Loucy (cell line): ENCODE results near the gene FBXL15.

Experiments used
- H2AFZ ChIP-seq: fragments of 200-600 bp; sonication (generic); 2 replicates; pipeline ENCODE4 v1.6.0; 2016; ENCODE audit warnings: antibody characterized with exemption, mild to moderate bottlenecking, low read length, moderate library complexity
- H3F3A ChIP-seq: fragments of 200-600 bp; 2 replicates; pipeline ENCODE4 v1.6.0; 2016; ENCODE audit warnings: antibody characterized with exemption, low read depth, mild to moderate bottlenecking
- H3K27me3 ChIP-seq: fragments of 200-600 bp; sonication (generic); 2 replicates; pipeline ENCODE4 v1.6.1; 2014; ENCODE audit warnings: low read length, mild to moderate bottlenecking; ENCODE audit not compliant: insufficient read depth, poor library complexity, severe bottlenecking
- H3K36me3 ChIP-seq: fragments of 200-600 bp; sonication (generic); 2 replicates; pipeline ENCODE4 v1.6.1; 2016; ENCODE audit warnings: low read length; ENCODE audit not compliant: insufficient read depth
- H3K4me1 ChIP-seq: fragments of 200-600 bp; sonication (generic); 2 replicates; pipeline ENCODE4 v1.5.1; 2014; ENCODE audit warnings: low read length, mild to moderate bottlenecking; ENCODE audit not compliant: insufficient read depth, poor library complexity, severe bottlenecking
- H3K4me2 ChIP-seq: fragments of 200-600 bp; sonication (generic); 2 replicates; pipeline ENCODE4 v1.6.0; 2014; ENCODE audit warnings: antibody characterized with exemption, low read length, low read depth, mild to moderate bottlenecking; ENCODE audit not compliant: poor library complexity, severe bottlenecking
- H3K4me3 ChIP-seq: fragments of 200-600 bp; sonication (generic); 2 replicates; pipeline ENCODE4 v1.5.1; 2014; ENCODE audit warnings: low read length, mild to moderate bottlenecking, mixed read lengths; ENCODE audit not compliant: poor library complexity, severe bottlenecking
- H3K79me2 ChIP-seq: fragments of 200-600 bp; sonication (generic); 2 replicates; pipeline ENCODE4 v1.6.1; 2014; ENCODE audit warnings: low read length; ENCODE audit not compliant: insufficient read depth
- H3K9ac ChIP-seq: fragments of 200-600 bp; sonication (generic); 2 replicates; pipeline ENCODE4 v1.6.0; 2014; ENCODE audit warnings: mild to moderate bottlenecking, low read depth, low read length, moderate library complexity; ENCODE audit not compliant: poor library complexity, severe bottlenecking
- H3K9me2 ChIP-seq: fragments of 200-600 bp; sonication (generic); replicated peaks from 2 replicates; pipeline ENCODE4 v1.6.1; 2016; ENCODE audit warnings: low read depth, low read length, mixed read lengths
- H3K9me3 ChIP-seq: fragments of 200-600 bp; sonication (generic); 2 replicates; pipeline ENCODE4 v1.6.1; 2014; ENCODE audit warnings: mild to moderate bottlenecking, antibody characterized with exemption, low read length, low read depth; ENCODE audit not compliant: insufficient read depth
- H4K20me1 ChIP-seq: fragments of 200-600 bp; sonication (generic); 2 replicates; pipeline ENCODE4 v1.6.0; 2014; ENCODE audit warnings: antibody characterized with exemption, low read length, mild to moderate bottlenecking; ENCODE audit not compliant: insufficient read depth, poor library complexity, severe bottlenecking
- EZH2phosphoT487 ChIP-seq: fragments of 200-600 bp; IDR thresholded peaks from 2 replicates; pipeline ENCODE4 v1.6.1; 2018; ENCODE audit warnings: antibody characterized with exemption, mild to moderate bottlenecking, moderate library complexity, borderline replicate concordance
- TF ChIP-seq, protein P1 (sequence below): fragments of 200-600 bp; sonication (generic); conservative IDR thresholded peaks from 2 replicates; pipeline ENCODE4 v1.5.1; 2014; ENCODE audit warnings: mild to moderate bottlenecking, antibody characterized with exemption, low read length

The FBXL15 gene

DNA sequence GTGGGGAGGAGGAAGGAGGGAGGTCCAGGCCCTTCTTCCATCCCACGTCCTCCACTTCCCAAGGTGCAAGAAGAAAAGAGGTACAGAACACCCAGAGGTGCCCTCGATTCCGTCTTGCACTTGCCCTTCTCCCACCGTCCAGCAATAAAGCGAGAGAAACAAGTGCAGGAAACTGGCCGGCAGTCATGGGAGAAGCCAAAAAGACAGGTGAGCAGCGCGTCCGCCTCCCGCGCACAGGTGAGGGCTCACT is 29.4 kb downstream of the FBXL15 start:
- Histone ChIP-seq H4K20me1 (peaks cover 12% of the 10 kb centered on the region), H3K9me3 (no peaks in the 10 kb centered on the region), H3K36me3 (no peaks in the 10 kb centered on the region; the same call in 1 of the 2 replicates), H3K9ac (peak overlapping the region; percentile 98), H3K4me1 (peaks cover 24% of the 10 kb centered on the region), H3K9me2 (no peaks in the 10 kb centered on the region), H3K4me2 (peak overlapping the region; percentile 78), H3K27me3 (no peaks in the 10 kb centered on the region), H3K79me2 (peaks cover 32% of the 10 kb centered on the region), H3F3A (no peaks in the 10 kb centered on the region), H3K4me3 (peak overlapping the region; percentile 89), H2AFZ (peak overlapping the region; percentile 82)
- no peak for TF ChIP-seq EZH2phosphoT487
- TF ChIP-seq, protein P1, sequence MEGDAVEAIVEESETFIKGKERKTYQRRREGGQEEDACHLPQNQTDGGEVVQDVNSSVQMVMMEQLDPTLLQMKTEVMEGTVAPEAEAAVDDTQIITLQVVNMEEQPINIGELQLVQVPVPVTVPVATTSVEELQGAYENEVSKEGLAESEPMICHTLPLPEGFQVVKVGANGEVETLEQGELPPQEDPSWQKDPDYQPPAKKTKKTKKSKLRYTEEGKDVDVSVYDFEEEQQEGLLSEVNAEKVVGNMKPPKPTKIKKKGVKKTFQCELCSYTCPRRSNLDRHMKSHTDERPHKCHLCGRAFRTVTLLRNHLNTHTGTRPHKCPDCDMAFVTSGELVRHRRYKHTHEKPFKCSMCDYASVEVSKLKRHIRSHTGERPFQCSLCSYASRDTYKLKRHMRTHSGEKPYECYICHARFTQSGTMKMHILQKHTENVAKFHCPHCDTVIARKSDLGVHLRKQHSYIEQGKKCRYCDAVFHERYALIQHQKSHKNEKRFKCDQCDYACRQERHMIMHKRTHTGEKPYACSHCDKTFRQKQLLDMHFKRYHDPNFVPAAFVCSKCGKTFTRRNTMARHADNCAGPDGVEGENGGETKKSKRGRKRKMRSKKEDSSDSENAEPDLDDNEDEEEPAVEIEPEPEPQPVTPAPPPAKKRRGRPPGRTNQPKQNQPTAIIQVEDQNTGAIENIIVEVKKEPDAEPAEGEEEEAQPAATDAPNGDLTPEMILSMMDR = no peak

DNA sequence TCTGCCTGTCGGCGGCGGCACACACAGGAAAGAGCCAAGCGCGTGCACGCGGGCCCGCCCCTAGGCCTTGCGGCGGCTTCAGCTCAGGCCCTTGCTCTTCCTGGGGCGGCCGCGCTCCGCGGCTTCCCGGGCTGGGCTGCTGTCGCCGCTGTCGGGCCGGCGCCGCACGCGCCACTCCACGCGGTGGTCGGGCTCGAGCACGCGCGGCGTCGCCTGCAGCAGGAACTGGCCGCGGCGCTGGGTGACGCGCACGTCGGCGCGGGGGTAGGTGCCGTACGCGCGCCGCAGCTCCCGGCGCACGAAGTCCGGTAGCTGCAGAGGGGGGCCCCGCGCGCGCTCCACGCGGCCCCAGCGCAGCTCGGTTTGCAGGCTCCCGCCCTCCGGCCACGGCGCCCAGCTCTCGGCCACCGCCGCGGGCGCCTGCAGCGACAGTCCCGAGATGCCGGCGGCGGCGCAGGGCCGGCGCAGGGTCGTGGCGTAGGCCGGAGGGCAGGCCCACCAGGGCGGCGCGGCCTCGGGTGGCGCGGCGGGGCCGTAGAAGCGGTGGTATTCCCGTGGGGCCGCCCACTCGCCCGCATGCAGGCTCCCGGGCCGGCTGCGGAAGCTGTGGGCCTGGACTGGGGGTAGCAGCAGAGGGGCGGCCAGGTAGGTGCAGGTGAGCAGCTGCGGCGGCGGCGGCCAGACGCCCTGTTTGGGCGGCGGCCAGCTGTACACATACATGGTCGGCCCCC is 29.9 kb downstream of the FBXL15 start:
- Histone ChIP-seq H3K79me2 (peaks cover 32% of the 10 kb centered on the region), H3K9ac (peak overlapping the region; percentile 98), H3K4me3 (peak overlapping the region; percentile 89), H4K20me1 (peaks cover 12% of the 10 kb centered on the region), H3K9me2 (no peaks in the 10 kb centered on the region), H3F3A (no peaks in the 10 kb centered on the region), H3K9me3 (no peaks in the 10 kb centered on the region), H3K36me3 (no peaks in the 10 kb centered on the region; the same call in 1 of the 2 replicates), H2AFZ (peak overlapping the region; percentile 82), H3K4me2 (peak overlapping the region; percentile 88), H3K4me1 (peaks cover 24% of the 10 kb centered on the region), H3K27me3 (no peaks in the 10 kb centered on the region)
- no peak for TF ChIP-seq EZH2phosphoT487
- TF ChIP-seq, protein P1 = no peak

DNA sequence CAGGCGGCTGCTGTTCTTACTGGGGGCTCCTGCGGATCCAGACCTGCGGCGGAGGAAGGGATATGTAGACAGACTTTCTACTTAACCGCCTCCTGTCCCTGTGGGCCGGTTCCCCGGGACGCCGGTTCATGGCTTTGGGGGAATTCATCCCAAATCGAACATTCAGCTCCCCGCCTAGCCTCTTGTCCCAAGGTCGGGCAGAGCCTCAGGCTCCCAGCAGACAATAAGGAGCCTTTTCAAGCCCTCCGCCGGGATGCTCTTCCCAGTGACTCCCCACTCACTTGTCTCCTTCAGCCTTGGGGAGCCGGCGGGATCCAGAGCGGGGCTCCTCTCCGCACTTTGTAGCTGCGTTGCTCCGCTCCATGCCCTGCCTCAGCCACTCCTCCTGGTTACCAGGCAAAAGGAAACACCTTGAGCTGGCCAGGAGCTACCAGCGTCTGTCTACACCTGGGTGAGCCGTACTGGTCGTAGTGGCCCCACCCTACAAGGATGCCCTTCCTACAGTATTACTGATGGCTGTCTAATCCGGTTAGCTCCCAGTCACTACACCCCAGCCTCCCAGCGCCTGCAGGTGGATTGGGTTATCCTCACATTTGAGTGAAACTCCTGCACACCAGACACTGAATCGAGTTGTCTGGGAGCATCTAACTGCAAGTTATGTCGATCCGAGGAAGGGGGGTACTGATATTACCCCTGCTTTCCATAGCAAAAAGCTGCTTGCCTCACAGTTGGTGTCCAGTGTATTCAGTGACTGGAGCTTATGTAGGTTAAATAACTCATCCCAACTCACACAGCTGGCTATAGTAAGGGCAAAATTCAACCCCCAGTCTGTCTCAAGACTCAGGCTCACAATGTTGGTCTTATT is 30.7 kb downstream of the FBXL15 start, which contains the start of gene C10orf95:
C10orf95 (minus strand) TSS at position 439 of the 865 bp plus-strand sequence. CDS start 450 bp downstream, outside the sequence.
- no peak within 1 kb of the TSS; the same call in 1 of the 2 replicates for H2AFZ ChIP-seq
- H3K4me1 ChIP-seq = peaks cover 24% of the 10 kb centered on the region
- no peaks in the 10 kb centered on the region for H3K9me2 ChIP-seq
- no peak for TF ChIP-seq EZH2phosphoT487
- TF ChIP-seq, protein P1 = no peak
- H3K79me2 ChIP-seq = peaks cover 32% of the 10 kb centered on the region
- H3K9me3 ChIP-seq = no peaks in the 10 kb centered on the region
- no peaks in the 10 kb centered on the region for H3K27me3 ChIP-seq
- H3K4me2 ChIP-seq = peak within 1 kb of the TSS; percentile 88
- H3K9ac ChIP-seq = peak within 1 kb of the TSS; percentile 98
- no peaks in the 10 kb centered on the region; the same call in 1 of the 2 replicates for H3K36me3 ChIP-seq
- peaks cover 12% of the 10 kb centered on the region for H4K20me1 ChIP-seq
- H3F3A ChIP-seq = no peaks in the 10 kb centered on the region
- peak within 1 kb of the TSS; percentile 89 for H3K4me3 ChIP-seq
